DND-41 (cell line): Measurements from ENCODE around the gene BLM.

ENCODE experiments used
- CTCF ChIP-seq: IDR thresholded peaks from 2 replicates; pipeline ENCODE4 v1.5.1; 2012; ENCODE audit warnings: borderline replicate concordance, low read length, moderate library complexity, mild to moderate bottlenecking; ENCODE audit not compliant: poor library complexity, severe bottlenecking; ENCODE audit errors: extremely low read depth
- EZH2 ChIP-seq: IDR thresholded peaks from 3 replicates; pipeline ENCODE4 v1.6.1; 2012; ENCODE audit warnings: borderline replicate concordance, low read depth, mild to moderate bottlenecking, moderate library complexity, low read length, inconsistent platforms; ENCODE audit not compliant: severe bottlenecking

GRCh38 chr15:90813796-90814190, 96.6 kb downstream of the BLM start:
- no peak for TF ChIP-seq CTCF
- no peak for TF ChIP-seq EZH2
